ENCODE data around the gene ERC2. TPM values are rescaled to one million over a fixed set of nuclear protein-coding genes. Genes with fewer than 3 reads are reported as not detected.

Gene ERC2
- total and polyA plus RNA-seq, 2 of the 8 experiments (the other 6 are each of a cell fraction or from before 2014, with no cell fraction given), result 16.4 to 22.8 TPM

DNA sequence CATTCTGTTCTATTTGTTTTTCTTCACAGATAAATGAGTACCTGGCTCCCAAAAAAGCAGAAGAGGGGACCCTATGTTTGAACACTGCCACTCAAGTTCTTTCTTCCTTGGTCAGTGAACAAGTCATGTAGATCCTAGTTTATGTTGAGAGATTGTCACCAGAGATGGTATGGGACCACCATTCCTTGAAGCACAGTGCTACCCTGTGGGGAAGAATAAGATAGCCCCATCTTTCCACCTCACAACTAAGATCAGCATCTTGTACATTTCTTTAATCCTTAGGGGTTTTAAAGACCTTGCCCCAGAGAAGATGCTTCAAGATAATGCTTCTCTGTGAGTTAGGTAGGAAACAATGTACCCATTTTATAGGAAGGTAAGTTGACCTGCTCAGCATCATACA lies 747.7 kb downstream of the ERC2 start:
- Histone ChIP-seq H3K23ac (ENCODE audit: insufficient read length) (no peak overlapping the region), H2AFZ (ENCODE audit: low read length) (no peak overlapping the region), H3K27me3 (replicated peaks in 1 of 4; ENCODE audit: control insufficient read depth in 3 of 4, extremely low read depth in 1 of 4, insufficient read depth in 3 of 4, low read length in 3 of 4) (no peaks in the 10 kb centered on the region), H3K18ac (ENCODE audit: extremely low read depth, low read length) (no peak overlapping the region), H4K20me1 (replicated peaks in 1 of 2; ENCODE audit: control insufficient read depth in 1 of 2, insufficient read depth in 2 of 2, low read length in 2 of 2) (no peaks in the 10 kb centered on the region), H3K27ac (ENCODE audit: low read depth, low read length) (no peak overlapping the region), H3K79me1 (ENCODE audit: low read depth, low read length) (no peaks in the 10 kb centered on the region), H4K91ac (replicated peaks; ENCODE audit: insufficient read length, low read length) (no peak overlapping the region), H2AK5ac (ENCODE audit: low read depth, low read length) (no peak overlapping the region), H2BK5ac (ENCODE audit: low read depth, low read length) (no peak overlapping the region), H3K56ac (replicated peaks; ENCODE audit: insufficient read length, low read depth, low read length) (no peak overlapping the region), H3K14ac (ENCODE audit: insufficient read length) (no peak overlapping the region), H4K8ac (ENCODE audit: extremely low read depth, insufficient read depth, low read length) (no peak overlapping the region), H3K4ac (replicated peaks; ENCODE audit: insufficient read length, low read depth, low read length) (no peak overlapping the region), H3K36me3 (ENCODE audit: control insufficient read depth in 2 of 4, insufficient read depth in 4 of 4, low read length in 3 of 4) (no peaks in the 10 kb centered on the region), H2BK120ac (replicated peaks; ENCODE audit: low read depth, low read length) (no peak overlapping the region), H2BK20ac (ENCODE audit: low read length) (no peak overlapping the region), H3K79me2 (ENCODE audit: control insufficient read depth in 1 of 2, insufficient read depth in 2 of 2, low read length in 2 of 2) (no peaks in the 10 kb centered on the region), H3K4me1 (replicated peaks in 1 of 4; ENCODE audit: control insufficient read depth in 3 of 4, insufficient read depth in 4 of 4, low read length in 3 of 4) (peaks cover 0 to 6% (median 0%) of the 10 kb centered on the region in 4 experiments; a peak in 4 of 7 replicates), H3K4me3 (ENCODE audit: extremely low read depth in 1 of 4, insufficient read depth in 2 of 4, low read depth in 3 of 4, low read length in 4 of 4) (no peak overlapping the region), H3K9me3 (ENCODE audit: insufficient read depth in 2 of 2, low read depth in 1 of 2, low read length in 1 of 2) (no peaks in the 10 kb centered on the region), H3K4me2 (ENCODE audit: insufficient read depth in 1 of 2, low read depth in 2 of 2, low read length in 2 of 2) (no peak overlapping the region), H3K9ac (replicated peaks in 1 of 4; ENCODE audit: extremely low read depth in 1 of 4, low read depth in 3 of 4, low read length in 3 of 4) (no peak overlapping the region), H2BK15ac (ENCODE audit: low read length) (no peak overlapping the region), H2BK12ac (ENCODE audit: low read depth, low read length) (no peak overlapping the region), H4K5ac (ENCODE audit: insufficient read length, low read depth, low read length) (no peak overlapping the region), H3K23me2 (ENCODE audit: low read depth, low read length) (no peaks in the 10 kb centered on the region; the same call in 1 of the 2 replicates)
- DNase-seq (ENCODE audit: low read depth in 1 of 2, low spot score in 2 of 2), result no peak
- CTCF ChIA-PET (ENCODE audit: partially characterized antibody), result interaction anchor here (0.6 to 3.6 kb wide), 26 partner anchors 9 to 1729 kb away, joined by 3 to 23 read pairs (median 4); partner anchors contain the start of gene WNT5A
- POLR2A ChIA-PET (ENCODE audit: partially characterized antibody), result no interaction called here
- peak; percentile 78 for FAIRE-seq
- TF ChIP-seq JUND (IDR thresholded peaks at IDR 0.05; ENCODE audit: low read length) (no peak), SIRT6 (IDR thresholded peaks at IDR 0.05; ENCODE audit: low read length) (no peak), YY1 (IDR thresholded peaks at IDR 0.05; ENCODE audit: low read depth, low read length) (no peak), RAD21 (IDR thresholded peaks at IDR 0.05 in 1 of 2, conservative IDR thresholded peaks at IDR 0.05 in 1 of 2; ENCODE audit: low read depth in 2 of 2, low read length in 2 of 2) (peak; percentile 69 to 83), TCF12 (IDR thresholded peaks at IDR 0.05; ENCODE audit: low read depth, low read length) (no peak), FOSL1 (IDR thresholded peaks at IDR 0.05; ENCODE audit: insufficient read depth, low read depth, low read length) (no peak), CTCF (IDR thresholded peaks at IDR 0.05; ENCODE audit: control extremely low read depth in 1 of 3, insufficient read depth in 1 of 3, low read depth in 1 of 3, low read length in 3 of 3) (peak in 2 of 3 experiments; percentile 26 to 32; a peak in 2 of 4 replicates)

Data from H1 (cell line).